Fibroblast of upper back skin (primary cell): ENCODE results near the gene MRGPRX2.
A peak's percentile ranks its signal among the peaks of the same experiment; 100 is the strongest.

Experiments used
- DNase-seq: peaks from one replicate; pipeline ENCODE4 v3.0.0-alpha.2; 2013

The MRGPRX2 gene

GRCh38 chr11:19060629-19061028, at the start of gene MRGPRX2:
Gene MRGPRX2 (minus strand): TSS chr11:19060717. CDS start chr11:19056402, 4,315 bp downstream.
- no peak for DNase-seq

GRCh38 chr11:19110295-19110694, 49.8 kb upstream of the MRGPRX2 start:
- DNase-seq: no peak

- no peak for DNase-seq
These were observed 46.6 kb upstream of the MRGPRX2 start for GRCh38 chr11:19107125-19107524.

- DNase-seq: no peak
These were observed 44.5 kb upstream of the MRGPRX2 start for GRCh38 chr11:19105011-19105410.

- no peak for DNase-seq
These were observed 42.0 kb upstream of the MRGPRX2 start for GRCh38 chr11:19102521-19102900.

GRCh38 chr11:19101796-19102520, 41.4 kb upstream of the MRGPRX2 start:
- no peak for DNase-seq

- DNase-seq: no peak
These were observed 40.4 kb upstream of the MRGPRX2 start for GRCh38 chr11:19100885-19101284.

GRCh38 chr11:19099093-19099492, 38.6 kb upstream of the MRGPRX2 start:
- DNase-seq: no peak

- DNase-seq: no peak
These were observed 34.3 kb upstream of the MRGPRX2 start for GRCh38 chr11:19094859-19095258.

- peak; percentile 13 for DNase-seq
These were observed 33.5 kb upstream of the MRGPRX2 start for GRCh38 chr11:19093976-19094375.

GRCh38 chr11:19092850-19093249, 32.3 kb upstream of the MRGPRX2 start:
- DNase-seq: no peak

GRCh38 chr11:19092342-19092741, 31.8 kb upstream of the MRGPRX2 start:
- no peak for DNase-seq

- DNase-seq: no peak
These were observed 30.8 kb upstream of the MRGPRX2 start for GRCh38 chr11:19091366-19091765.

- no peak for DNase-seq
These were observed 28.9 kb upstream of the MRGPRX2 start for GRCh38 chr11:19089421-19089820.

- no peak for DNase-seq
These were observed 28.3 kb upstream of the MRGPRX2 start for GRCh38 chr11:19088791-19089190.

- peak; percentile 56 for DNase-seq
These were observed 27.1 kb upstream of the MRGPRX2 start for GRCh38 chr11:19087658-19088057.

- DNase-seq: peak; percentile 16
These were observed 24.3 kb upstream of the MRGPRX2 start for GRCh38 chr11:19084661-19085315.

- DNase-seq: no peak
These were observed 22.6 kb upstream of the MRGPRX2 start for GRCh38 chr11:19083166-19083565.

- DNase-seq: peak; percentile 55
These were observed 20.1 kb upstream of the MRGPRX2 start for GRCh38 chr11:19080579-19080993.

- peak; percentile 85 for DNase-seq
These were observed 19.3 kb upstream of the MRGPRX2 start for GRCh38 chr11:19079643-19080440.

GRCh38 chr11:19077965-19078364, 17.4 kb upstream of the MRGPRX2 start:
- peak; percentile 9 for DNase-seq

GRCh38 chr11:19076744-19077589, 16.4 kb upstream of the MRGPRX2 start:
- DNase-seq: peak; percentile 41

GRCh38 chr11:19075636-19076035, 15.1 kb upstream of the MRGPRX2 start:
- no peak for DNase-seq
